OCI-LY3 (cell line): Measurements from ENCODE around the gene MAGEB17.

ENCODE experiments used
- H2AFZ ChIP-seq: fragments of 200-600, 300-600 bp; shearing (Covaris generic); 2 replicates; pipeline ENCODE4 v1.6.0; 2014; ENCODE audit warnings: antibody characterized with exemption, low read depth, low read length
- H3K27ac ChIP-seq: fragments of 200-600, 300-600 bp; sonication (generic); 2 replicates; pipeline ENCODE4 v1.5.1; 2014; ENCODE audit warnings: mild to moderate bottlenecking, low read length, moderate library complexity, mixed read lengths
- H3K27me3 ChIP-seq: fragments of 200-600, 300-600 bp; sonication (generic); 2 replicates; pipeline ENCODE4 v1.6.1; 2014; ENCODE audit warnings: low read depth, low read length, mixed read lengths
- H3K36me3 ChIP-seq: fragments of 200-600, 300-600 bp; sonication (generic); replicated peaks from 2 replicates; pipeline ENCODE3; 2014; ENCODE audit warnings: low read depth, low read length, mixed read lengths
- H3K4me1 ChIP-seq: fragments of 300-600, 200-600 bp; sonication (generic); 2 replicates; pipeline ENCODE4 v1.6.1; 2014; ENCODE audit warnings: low read length, mixed read lengths
- H3K4me2 ChIP-seq: fragments of 200-600, 300-600 bp; sonication (generic); 2 replicates; pipeline ENCODE4 v1.6.1; 2014; ENCODE audit warnings: low read length, mixed read lengths
- H3K4me3 ChIP-seq: fragments of 300-600, 200-600 bp; sonication (generic); 2 replicates; pipeline ENCODE4 v1.5.1; 2014; ENCODE audit warnings: antibody characterized with exemption, mild to moderate bottlenecking, low read length, moderate library complexity
- H3K79me2 ChIP-seq: fragments of 300-600, 200-600 bp; shearing (Covaris generic); 2 replicates; pipeline ENCODE4 v1.6.1; 2014; ENCODE audit warnings: mild to moderate bottlenecking, low read length, mixed read lengths
- H3K9ac ChIP-seq: fragments of 300-600, 200-600 bp; shearing (Covaris generic); 2 replicates; pipeline ENCODE4 v1.6.0; 2014; ENCODE audit warnings: mild to moderate bottlenecking, low read length, moderate library complexity
- H3K9me3 ChIP-seq: fragments of 200-600, 300-600 bp; shearing (Covaris generic); 2 replicates; pipeline ENCODE4 v1.6.1; 2014; ENCODE audit warnings: low read length, mixed read lengths; ENCODE audit not compliant: insufficient read depth
- H4K20me1 ChIP-seq: fragments of 200-600, 300-600 bp; sonication (generic); 2 replicates; pipeline ENCODE4 v1.6.1; 2016; ENCODE audit warnings: low read length, mixed read lengths; ENCODE audit not compliant: insufficient read depth
- EZH2phosphoT487 ChIP-seq: fragments of 200-600 bp; shearing (Covaris generic); IDR thresholded peaks from 2 replicates; pipeline ENCODE4 v1.6.1; 2018; ENCODE audit warnings: antibody characterized with exemption, mixed run types, low read depth
- TF ChIP-seq, protein P1 (sequence below): fragments of 200-600, 300-600 bp; sonication (generic); IDR thresholded peaks from 2 replicates; pipeline ENCODE4 v1.5.1; 2014; ENCODE audit warnings: antibody characterized with exemption, low read length, low read depth

Gene MAGEB17, protein sequence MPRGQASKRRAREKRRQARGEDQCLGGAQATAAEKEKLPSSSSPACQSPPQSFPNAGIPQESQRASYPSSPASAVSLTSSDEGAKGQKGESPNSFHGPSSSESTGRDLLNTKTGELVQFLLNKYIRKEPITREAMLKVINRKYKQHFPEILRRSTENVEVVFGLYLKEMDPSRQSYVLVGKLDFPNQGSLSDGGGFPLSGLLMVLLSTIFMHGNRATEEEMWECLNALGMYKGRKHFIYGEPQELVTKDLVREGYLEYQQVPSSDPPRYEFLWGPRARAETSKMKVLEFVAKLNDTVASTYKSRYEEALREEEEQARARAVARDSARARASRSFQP

DNA sequence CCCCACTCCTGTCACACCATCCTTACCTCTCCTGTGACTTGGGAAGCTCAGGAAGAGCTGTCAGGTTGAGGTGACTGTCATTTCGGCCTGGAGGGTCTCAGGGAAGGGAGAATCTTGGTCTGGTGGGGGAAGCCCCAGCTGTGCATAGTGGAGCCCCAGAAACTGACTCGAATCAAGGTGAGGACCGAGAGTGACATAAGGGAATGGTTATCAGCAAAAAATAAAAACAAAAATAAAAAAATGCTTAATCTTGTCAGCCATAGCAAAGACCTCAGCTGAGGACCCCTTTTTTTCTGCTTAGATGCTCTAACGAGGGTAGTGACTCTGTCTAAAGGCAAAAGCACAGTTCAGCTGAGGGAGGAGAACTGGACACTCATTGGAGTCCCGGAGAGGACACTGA is at the start of gene MAGEB17:
MAGEB17 (plus strand) TSS at position 301 of the 400 bp plus-strand sequence. CDS start 2,902 bp downstream, outside the sequence.
- Histone ChIP-seq H3K4me1 (no peaks in the 10 kb centered on the region), H3K27ac (no peak within 1 kb of the TSS), H3K4me2 (no peak within 1 kb of the TSS), H3K27me3 (no peaks in the 10 kb centered on the region), H2AFZ (no peak within 1 kb of the TSS), H4K20me1 (no peaks in the 10 kb centered on the region), H3K4me3 (no peak within 1 kb of the TSS), H3K79me2 (no peaks in the 10 kb centered on the region), H3K36me3 (no peaks in the 10 kb centered on the region), H3K9ac (no peak within 1 kb of the TSS), H3K9me3 (no peaks in the 10 kb centered on the region)
- TF ChIP-seq EZH2phosphoT487: no peak
- TF ChIP-seq, protein P1, sequence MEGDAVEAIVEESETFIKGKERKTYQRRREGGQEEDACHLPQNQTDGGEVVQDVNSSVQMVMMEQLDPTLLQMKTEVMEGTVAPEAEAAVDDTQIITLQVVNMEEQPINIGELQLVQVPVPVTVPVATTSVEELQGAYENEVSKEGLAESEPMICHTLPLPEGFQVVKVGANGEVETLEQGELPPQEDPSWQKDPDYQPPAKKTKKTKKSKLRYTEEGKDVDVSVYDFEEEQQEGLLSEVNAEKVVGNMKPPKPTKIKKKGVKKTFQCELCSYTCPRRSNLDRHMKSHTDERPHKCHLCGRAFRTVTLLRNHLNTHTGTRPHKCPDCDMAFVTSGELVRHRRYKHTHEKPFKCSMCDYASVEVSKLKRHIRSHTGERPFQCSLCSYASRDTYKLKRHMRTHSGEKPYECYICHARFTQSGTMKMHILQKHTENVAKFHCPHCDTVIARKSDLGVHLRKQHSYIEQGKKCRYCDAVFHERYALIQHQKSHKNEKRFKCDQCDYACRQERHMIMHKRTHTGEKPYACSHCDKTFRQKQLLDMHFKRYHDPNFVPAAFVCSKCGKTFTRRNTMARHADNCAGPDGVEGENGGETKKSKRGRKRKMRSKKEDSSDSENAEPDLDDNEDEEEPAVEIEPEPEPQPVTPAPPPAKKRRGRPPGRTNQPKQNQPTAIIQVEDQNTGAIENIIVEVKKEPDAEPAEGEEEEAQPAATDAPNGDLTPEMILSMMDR: no peak

DNA sequence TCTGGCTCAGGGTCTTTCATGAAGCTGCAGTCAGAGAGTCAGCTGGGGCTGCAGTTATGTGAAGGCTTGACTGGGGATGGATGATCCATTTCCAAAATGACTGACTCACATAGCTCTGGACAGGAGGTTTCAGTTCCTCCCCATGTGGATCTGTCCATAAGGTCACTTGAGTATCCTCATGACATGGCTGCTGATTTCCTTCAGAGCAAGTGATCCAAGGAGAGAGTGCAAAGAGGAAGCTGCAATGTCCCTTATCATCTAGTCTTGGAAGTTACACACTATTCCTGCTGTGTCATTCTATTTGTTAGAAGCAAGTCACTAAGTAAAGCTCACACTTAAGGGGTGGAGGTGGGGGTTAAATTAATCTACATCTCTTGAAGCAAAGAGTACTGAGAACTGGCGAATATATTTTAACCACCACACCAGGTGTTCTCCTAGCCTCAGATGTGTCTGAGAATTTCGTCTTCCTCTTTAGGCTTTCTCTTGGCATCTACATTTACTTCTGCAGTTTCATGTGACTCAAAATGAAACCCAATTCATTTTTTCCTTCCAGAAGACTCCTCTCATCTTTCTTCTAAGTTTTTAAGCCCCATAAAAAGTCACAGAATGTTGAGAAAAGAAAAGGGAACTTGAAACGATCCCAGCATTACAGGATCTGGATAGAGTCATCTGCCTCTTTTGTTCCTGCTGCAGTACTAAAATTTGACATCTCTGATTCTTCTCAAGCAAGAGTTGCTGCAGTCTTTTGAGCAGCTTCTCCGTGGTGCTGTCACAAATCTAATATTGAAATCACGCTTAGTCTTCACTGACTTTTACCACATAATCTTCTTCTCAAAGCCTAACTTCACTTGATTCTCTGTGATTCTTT is 47.7 kb upstream of the MAGEB17 start:
- no peak for TF ChIP-seq EZH2phosphoT487
- TF ChIP-seq, protein P1: no peak
- Histone ChIP-seq H3K27ac (peak overlapping the region; percentile 89), H3K4me1 (peaks cover 43% of the 10 kb centered on the region), H4K20me1 (no peaks in the 10 kb centered on the region; the same call in 1 of the 2 replicates), H3K4me2 (peak overlapping the region; percentile 84), H3K79me2 (no peaks in the 10 kb centered on the region), H3K36me3 (peaks cover 9% of the 10 kb centered on the region), H3K4me3 (peak overlapping the region; percentile 54), H3K9me3 (peaks cover 11% of the 10 kb centered on the region), H2AFZ (no peak overlapping the region), H3K9ac (peak overlapping the region; percentile 45; the same call in 1 of the 2 replicates), H3K27me3 (peaks cover 27% of the 10 kb centered on the region)

DNA sequence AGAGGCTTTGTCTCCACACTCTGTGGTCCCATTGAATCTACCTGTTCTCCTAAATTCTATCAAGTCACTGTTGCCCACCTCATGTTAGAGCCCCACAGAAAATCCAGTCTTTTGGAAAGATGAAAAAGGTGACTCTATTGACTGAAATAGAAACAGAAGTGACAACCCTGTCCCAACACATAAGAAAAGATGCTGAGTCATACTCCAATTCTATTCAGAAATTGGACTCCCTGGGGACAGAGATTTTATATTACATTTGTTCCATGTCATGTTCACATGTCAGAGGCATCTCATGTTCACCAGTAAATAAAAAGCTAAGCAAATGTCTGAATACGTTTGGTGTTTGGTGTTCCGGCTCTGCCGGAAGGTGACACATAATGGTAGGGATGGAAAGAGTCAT is 46.9 kb upstream of the MAGEB17 start:
- Histone ChIP-seq H3K9ac (peak overlapping the region; percentile 45; the same call in 1 of the 2 replicates), H3K4me3 (peak overlapping the region; percentile 54), H4K20me1 (no peaks in the 10 kb centered on the region; the same call in 1 of the 2 replicates), H3K79me2 (no peaks in the 10 kb centered on the region), H3K27me3 (peaks cover 36% of the 10 kb centered on the region), H3K27ac (peak overlapping the region; percentile 89), H3K9me3 (peaks cover 11% of the 10 kb centered on the region), H3K36me3 (peaks cover 9% of the 10 kb centered on the region), H3K4me2 (peak overlapping the region; percentile 84), H2AFZ (no peak overlapping the region), H3K4me1 (peaks cover 41% of the 10 kb centered on the region)
- TF ChIP-seq, protein P1: no peak
- no peak for TF ChIP-seq EZH2phosphoT487

- Histone ChIP-seq H4K20me1 (no peaks in the 10 kb centered on the region; the same call in 1 of the 2 replicates), H3K9me3 (peaks cover 5% of the 10 kb centered on the region), H3K4me2 (peak within 1 kb of the TSS; percentile 26), H3K79me2 (no peaks in the 10 kb centered on the region), H3K36me3 (peaks cover 5% of the 10 kb centered on the region), H2AFZ (no peak within 1 kb of the TSS), H3K4me3 (no peak within 1 kb of the TSS), H3K4me1 (peaks cover 47% of the 10 kb centered on the region), H3K9ac (no peak within 1 kb of the TSS), H3K27ac (no peak within 1 kb of the TSS), H3K27me3 (peaks cover 39% of the 10 kb centered on the region)
- TF ChIP-seq, protein P1: peak; percentile 71
- TF ChIP-seq EZH2phosphoT487: no peak
These were observed 44.0 kb upstream of the MAGEB17 start, which contains the start of gene GRPR for GRCh38 chrX:16123222-16123786. GRPR (plus strand) TSS chrX:16123565; CDS start chrX:16123954, 389 bp downstream.
